Thoracic aorta (tissue), 2 donors: ENCODE measurements around the gene MIP. TPM values are rescaled to one million over a fixed set of nuclear protein-coding genes. Genes with fewer than 3 reads are reported as not detected.
"Not testable (repeated sequence)": the region's sequence is repeated elsewhere in the genome, so short reads cannot be mapped to it uniquely, and the experiment has no call there.

Experiments used
- ATAC-seq: fragments of 150-250 bp; one replicate; pipeline ENCODE4 v1.8.0; 2017; ENCODE audit warnings: low read depth; ENCODE audit not compliant: insufficient number of reproducible peaks, low FRiP score
- DNase-seq: peaks from one replicate; pipeline ENCODE4 v3.0.0-alpha.2; 2020; ENCODE audit warnings: low spot score
- H3K27ac ChIP-seq, 2 donors: fragments of 200-600 bp; sonication (generic); 1 replicate in 1 of 2; 2 replicates in 1 of 2; pipeline ENCODE4 v1.5.1; 2016; ENCODE audit warnings: mild to moderate bottlenecking in 2 of 2, moderate library complexity in 2 of 2
- H3K27me3 ChIP-seq: fragments of 200-600 bp; sonication (generic); replicated peaks from 2 replicates; pipeline ENCODE4 v1.6.0; 2016; ENCODE audit warnings: mild to moderate bottlenecking; ENCODE audit not compliant: insufficient read depth
- H3K36me3 ChIP-seq: fragments of 200-600 bp; sonication (generic); one replicate; pipeline ENCODE4 v1.5.1; 2016
- H3K4me1 ChIP-seq, 2 donors: fragments of 200-600 bp; sonication (generic); 1 replicate in 1 of 2; 2 replicates in 1 of 2; pipeline versions ENCODE4 v1.5.1 to v1.6.0; 2016; ENCODE audit warnings: low read depth in 2 of 2, mild to moderate bottlenecking in 1 of 2; ENCODE audit not compliant: control insufficient read depth in 1 of 2
- H3K4me3 ChIP-seq: fragments of 200-600 bp; sonication (generic); 2 replicates; pipeline ENCODE4 v1.5.1; 2016; ENCODE audit warnings: mild to moderate bottlenecking
- H3K9me3 ChIP-seq: fragments of 200-600 bp; sonication (generic); 2 replicates; pipeline ENCODE4 v1.5.1; 2016
- CTCF ChIP-seq: fragments of 200-600 bp; sonication (generic); IDR thresholded peaks from one replicate; pipeline ENCODE4 v1.5.1; 2019; ENCODE audit warnings: antibody characterized with exemption
- total RNA-seq, 2 donors: library from RNA; depleted of rRNA; stranded (reverse); fragments of >200 nt; gene quantifications; one replicate each; pipeline versions ENCODE4 v1.1.0 to v1.2.3, GENCODE V29; 2016

MIP gene
- not detected for total RNA-seq

- no peaks in the 10 kb centered on the region for H3K36me3 ChIP-seq
- H3K27me3 ChIP-seq = no peaks in the 10 kb centered on the region
- no peak within 1 kb of the TSS for H3K4me3 ChIP-seq
- H3K9me3 ChIP-seq = no peaks in the 10 kb centered on the region
- H3K27ac ChIP-seq = no peak within 1 kb of the TSS
- DNase-seq (no peak), ATAC-seq (no peak)
- H3K4me1 ChIP-seq = peaks cover 0 to 4% of the 10 kb centered on the region in 2 donors
- TF ChIP-seq CTCF = no peak
Observed at GRCh38 chr12:56454557-56454956, at the start of gene MIP. Gene MIP (minus strand): TSS chr12:56454657. CDS start chr12:56454613, 44 bp downstream.

- not testable (repeated sequence) for ATAC-seq
Observed at GRCh38 chr12:56499879-56500278, 45.4 kb upstream of the MIP start.

GRCh38 chr12:56499452-56499851, 45.0 kb upstream of the MIP start:
- not testable (repeated sequence) for H3K36me3 ChIP-seq, H3K4me3 ChIP-seq, H3K4me1 ChIP-seq, H3K9me3 ChIP-seq, DNase-seq, ATAC-seq, H3K27me3 ChIP-seq, H3K27ac ChIP-seq

More at GRCh38 chr12:56499879-56500278, 45.4 kb upstream of the MIP start:
- H3K27ac ChIP-seq, H3K4me3 ChIP-seq, H3K36me3 ChIP-seq, H3K27me3 ChIP-seq, DNase-seq, H3K4me1 ChIP-seq, H3K9me3 ChIP-seq: not testable (repeated sequence)

- H3K27me3 ChIP-seq, H3K36me3 ChIP-seq, H3K27ac ChIP-seq, H3K9me3 ChIP-seq, H3K4me3 ChIP-seq, ATAC-seq, DNase-seq, H3K4me1 ChIP-seq: not testable (repeated sequence)
Observed at GRCh38 chr12:56498126-56498902, 43.9 kb upstream of the MIP start.

GRCh38 chr12:56496704-56497103, 42.2 kb upstream of the MIP start:
- not testable (repeated sequence) for H3K27ac ChIP-seq, ATAC-seq, H3K36me3 ChIP-seq, H3K4me1 ChIP-seq, DNase-seq, H3K27me3 ChIP-seq, H3K9me3 ChIP-seq
- peak; percentile 42 for TF ChIP-seq CTCF
- H3K4me3 ChIP-seq = peak overlapping the region; percentile 38

GRCh38 chr12:56494481-56494880, 40.0 kb upstream of the MIP start:
- DNase-seq, H3K27me3 ChIP-seq, H3K36me3 ChIP-seq, H3K4me3 ChIP-seq, H3K27ac ChIP-seq, ATAC-seq, H3K9me3 ChIP-seq, H3K4me1 ChIP-seq: not testable (repeated sequence)

GRCh38 chr12:56494106-56494415, 39.6 kb upstream of the MIP start:
- not testable (repeated sequence) for H3K36me3 ChIP-seq

GRCh38 chr12:56493409-56494105, 39.1 kb upstream of the MIP start:
- not testable (repeated sequence) for H3K4me3 ChIP-seq, H3K4me1 ChIP-seq, H3K36me3 ChIP-seq, ATAC-seq, H3K27me3 ChIP-seq, H3K27ac ChIP-seq, H3K9me3 ChIP-seq, DNase-seq

More at GRCh38 chr12:56494106-56494415, 39.6 kb upstream of the MIP start:
- not testable (repeated sequence) for H3K4me3 ChIP-seq, H3K27ac ChIP-seq, H3K27me3 ChIP-seq, H3K4me1 ChIP-seq, DNase-seq, ATAC-seq, H3K9me3 ChIP-seq
